ENCODE results near the gene CDH15.

The CDH15 gene

GRCh38 chr16:89172171-89172527 is 601 bp downstream of the CDH15 start:
- H3K4me3 ChIP-seq (replicated peaks; ENCODE audit: low read depth, low read length) = no peak overlapping the region
- no peaks in the 10 kb centered on the region for H3K27me3 ChIP-seq (replicated peaks; ENCODE audit: control insufficient read depth, insufficient read depth, low read length)
- no peak for DNase-seq (ENCODE audit: extremely low read depth, insufficient read length)
- TF ChIP-seq CTCF (IDR thresholded peaks at IDR 0.05; ENCODE audit: insufficient read depth, low read length, poor library complexity, severe bottlenecking) = no peak
- H3K36me3 ChIP-seq (ENCODE audit: control insufficient read depth, insufficient read depth, low read length) = no peaks in the 10 kb centered on the region

- Histone ChIP-seq H3K36me3 (ENCODE audit: control insufficient read depth, insufficient read depth, low read length) (no peaks in the 10 kb centered on the region), H3K4me3 (replicated peaks; ENCODE audit: low read depth, low read length) (no peak overlapping the region), H3K27me3 (replicated peaks; ENCODE audit: control insufficient read depth, insufficient read depth, low read length) (no peaks in the 10 kb centered on the region)
- no peak for DNase-seq (ENCODE audit: extremely low read depth, insufficient read length)
- TF ChIP-seq CTCF (IDR thresholded peaks at IDR 0.05; ENCODE audit: insufficient read depth, low read length, poor library complexity, severe bottlenecking) = no peak
Observed at GRCh38 chr16:89172528-89173173, 1.1 kb downstream of the CDH15 start.

GRCh38 chr16:89173174-89173921 is 1.8 kb downstream of the CDH15 start:
- TF ChIP-seq CTCF (IDR thresholded peaks at IDR 0.05; ENCODE audit: insufficient read depth, low read length, poor library complexity, severe bottlenecking) = no peak
- Histone ChIP-seq H3K4me3 (replicated peaks; ENCODE audit: low read depth, low read length) (no peak overlapping the region), H3K27me3 (replicated peaks; ENCODE audit: control insufficient read depth, insufficient read depth, low read length) (no peaks in the 10 kb centered on the region), H3K36me3 (ENCODE audit: control insufficient read depth, insufficient read depth, low read length) (no peaks in the 10 kb centered on the region)
- no peak for DNase-seq (ENCODE audit: extremely low read depth, insufficient read length)

- H3K27me3 ChIP-seq (replicated peaks; ENCODE audit: control insufficient read depth, insufficient read depth, low read length) = no peaks in the 10 kb centered on the region
- no peak for TF ChIP-seq CTCF (IDR thresholded peaks at IDR 0.05; ENCODE audit: insufficient read depth, low read length, poor library complexity, severe bottlenecking)
- no peak overlapping the region for H3K4me3 ChIP-seq (replicated peaks; ENCODE audit: low read depth, low read length)
- no peaks in the 10 kb centered on the region for H3K36me3 ChIP-seq (ENCODE audit: control insufficient read depth, insufficient read depth, low read length)
- no peak for DNase-seq (ENCODE audit: extremely low read depth, insufficient read length)
Observed at GRCh38 chr16:89174055-89174827, 2.7 kb downstream of the CDH15 start.

GRCh38 chr16:89174877-89175276 is 3.3 kb downstream of the CDH15 start:
- no peak overlapping the region for H3K4me3 ChIP-seq (replicated peaks; ENCODE audit: low read depth, low read length)
- no peak for DNase-seq (ENCODE audit: extremely low read depth, insufficient read length)
- no peaks in the 10 kb centered on the region for H3K36me3 ChIP-seq (ENCODE audit: control insufficient read depth, insufficient read depth, low read length)
- no peak for TF ChIP-seq CTCF (IDR thresholded peaks at IDR 0.05; ENCODE audit: insufficient read depth, low read length, poor library complexity, severe bottlenecking)
- H3K27me3 ChIP-seq (replicated peaks; ENCODE audit: control insufficient read depth, insufficient read depth, low read length) = no peaks in the 10 kb centered on the region
